Measurements from ENCODE around the gene MAPK14. TPM values are rescaled to one million over a fixed set of nuclear protein-coding genes. Genes with fewer than 3 reads are reported as not detected.
A peak's percentile ranks its signal among the peaks of the same experiment; 100 is the strongest.
"Not testable (repeated sequence)": the region's sequence is repeated elsewhere in the genome, so short reads cannot be mapped to it uniquely, and the experiment has no call there.

The MAPK14 gene
- 38.4 and 44.7 TPM in 2 replicates for total RNA-seq

DNA sequence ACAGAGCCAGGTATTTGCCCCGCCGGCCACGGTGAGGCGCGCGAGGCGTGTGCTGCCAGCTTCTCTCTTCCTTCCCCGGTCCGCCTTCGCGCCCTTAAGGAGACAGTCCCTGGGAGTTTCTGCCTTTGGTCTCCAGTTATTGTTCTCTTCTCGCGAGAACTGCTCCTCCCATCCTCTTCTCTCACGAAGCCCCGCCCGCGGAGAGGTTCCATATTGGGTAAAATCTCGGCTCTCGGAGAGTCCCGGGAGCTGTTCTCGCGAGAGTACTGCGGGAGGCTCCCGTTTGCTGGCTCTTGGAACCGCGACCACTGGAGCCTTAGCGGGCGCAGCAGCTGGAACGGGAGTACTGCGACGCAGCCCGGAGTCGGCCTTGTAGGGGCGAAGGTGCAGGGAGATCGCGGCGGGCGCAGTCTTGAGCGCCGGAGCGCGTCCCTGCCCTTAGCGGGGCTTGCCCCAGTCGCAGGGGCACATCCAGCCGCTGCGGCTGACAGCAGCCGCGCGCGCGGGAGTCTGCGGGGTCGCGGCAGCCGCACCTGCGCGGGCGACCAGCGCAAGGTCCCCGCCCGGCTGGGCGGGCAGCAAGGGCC is at the start of gene MAPK14:
Gene MAPK14 (plus strand): TSS at position 308 of the 587 bp plus-strand sequence. CDS start 350 bp downstream, outside the sequence.
- FAIRE-seq (no peak), DNase-seq (ENCODE audit: low read depth) (peak; percentile 99)
- TF ChIP-seq, protein P1, sequence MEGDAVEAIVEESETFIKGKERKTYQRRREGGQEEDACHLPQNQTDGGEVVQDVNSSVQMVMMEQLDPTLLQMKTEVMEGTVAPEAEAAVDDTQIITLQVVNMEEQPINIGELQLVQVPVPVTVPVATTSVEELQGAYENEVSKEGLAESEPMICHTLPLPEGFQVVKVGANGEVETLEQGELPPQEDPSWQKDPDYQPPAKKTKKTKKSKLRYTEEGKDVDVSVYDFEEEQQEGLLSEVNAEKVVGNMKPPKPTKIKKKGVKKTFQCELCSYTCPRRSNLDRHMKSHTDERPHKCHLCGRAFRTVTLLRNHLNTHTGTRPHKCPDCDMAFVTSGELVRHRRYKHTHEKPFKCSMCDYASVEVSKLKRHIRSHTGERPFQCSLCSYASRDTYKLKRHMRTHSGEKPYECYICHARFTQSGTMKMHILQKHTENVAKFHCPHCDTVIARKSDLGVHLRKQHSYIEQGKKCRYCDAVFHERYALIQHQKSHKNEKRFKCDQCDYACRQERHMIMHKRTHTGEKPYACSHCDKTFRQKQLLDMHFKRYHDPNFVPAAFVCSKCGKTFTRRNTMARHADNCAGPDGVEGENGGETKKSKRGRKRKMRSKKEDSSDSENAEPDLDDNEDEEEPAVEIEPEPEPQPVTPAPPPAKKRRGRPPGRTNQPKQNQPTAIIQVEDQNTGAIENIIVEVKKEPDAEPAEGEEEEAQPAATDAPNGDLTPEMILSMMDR (IDR thresholded peaks at IDR 0.05; ENCODE audit: insufficient read depth, low read length, severe bottlenecking), result peak; percentile 93
- Histone ChIP-seq H3K27me3 (ENCODE audit: control insufficient read depth, insufficient read depth, low read length) (no peaks in the 10 kb centered on the region), H3K4me3 (ENCODE audit: low read depth, low read length) (peak within 1 kb of the TSS; percentile 98), H3K36me3 (ENCODE audit: control insufficient read depth, insufficient read depth, low read length) (no peaks in the 10 kb centered on the region)

DNA sequence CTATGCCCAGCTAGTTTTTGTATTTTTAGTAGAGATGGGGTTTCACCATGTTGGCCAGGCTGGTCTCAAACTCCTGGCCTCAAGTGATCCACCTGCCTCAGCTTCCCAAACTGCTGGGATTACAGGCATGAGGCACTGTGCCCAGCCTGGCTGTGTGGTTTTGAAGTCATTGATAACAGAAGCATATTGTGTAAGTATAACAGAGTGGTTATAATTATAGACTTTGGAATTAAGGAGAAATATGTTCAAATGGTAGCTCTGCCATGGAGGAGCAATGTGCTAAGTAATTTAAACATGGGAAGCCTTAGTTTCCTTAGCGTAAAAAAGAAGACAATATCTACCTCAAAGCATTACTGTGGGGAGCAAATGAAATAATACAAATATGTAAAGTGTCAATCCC is 47.5 kb upstream of the MAPK14 start:
- not testable (repeated sequence) for FAIRE-seq; H3K27me3 ChIP-seq (ENCODE audit: control insufficient read depth, insufficient read depth, low read length); DNase-seq (ENCODE audit: low read depth); H3K36me3 ChIP-seq (ENCODE audit: control insufficient read depth, insufficient read depth, low read length); H3K4me3 ChIP-seq (ENCODE audit: low read depth, low read length)

DNA sequence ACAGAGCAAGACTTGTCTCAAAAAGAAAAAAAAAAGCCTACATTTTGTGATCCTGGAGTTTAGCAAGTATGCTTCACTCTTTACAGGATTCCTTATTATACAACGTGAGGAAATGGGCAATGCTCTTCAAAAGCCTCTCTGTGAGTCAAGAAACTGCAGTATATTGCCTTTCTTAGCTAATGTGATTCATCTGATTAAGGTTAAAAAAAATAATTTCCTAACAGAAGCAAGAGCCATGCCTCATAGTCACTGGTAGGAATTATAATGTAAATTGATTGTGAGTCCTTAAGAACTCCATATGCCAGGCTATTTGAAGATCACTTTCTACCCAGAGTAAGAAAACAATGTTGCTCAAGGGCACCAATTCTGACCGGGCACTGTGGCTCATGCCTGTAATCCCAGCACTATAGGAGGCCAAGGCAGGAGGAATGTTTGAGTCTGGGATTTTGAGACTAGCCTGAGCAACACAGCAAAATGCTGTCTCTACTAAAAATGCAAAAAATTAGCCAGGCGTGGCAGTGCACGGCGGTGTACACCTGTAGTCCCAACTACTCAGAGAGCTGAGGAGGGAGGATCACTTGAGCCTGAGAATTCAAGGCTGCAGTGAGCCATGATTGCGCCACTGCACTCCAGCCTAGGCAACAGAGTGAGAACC is 46.5 kb upstream of the MAPK14 start:
- TF ChIP-seq, protein P1 (IDR thresholded peaks at IDR 0.05; ENCODE audit: insufficient read depth, low read length, severe bottlenecking), result no peak
- peak; percentile 15 for DNase-seq (ENCODE audit: low read depth)
- no peak overlapping the region for H3K4me3 ChIP-seq (ENCODE audit: low read depth, low read length)
- peaks cover 2% of the 10 kb centered on the region for H3K27me3 ChIP-seq (ENCODE audit: control insufficient read depth, insufficient read depth, low read length)
- no peaks in the 10 kb centered on the region for H3K36me3 ChIP-seq (ENCODE audit: control insufficient read depth, insufficient read depth, low read length)
- no peak for FAIRE-seq

DNA sequence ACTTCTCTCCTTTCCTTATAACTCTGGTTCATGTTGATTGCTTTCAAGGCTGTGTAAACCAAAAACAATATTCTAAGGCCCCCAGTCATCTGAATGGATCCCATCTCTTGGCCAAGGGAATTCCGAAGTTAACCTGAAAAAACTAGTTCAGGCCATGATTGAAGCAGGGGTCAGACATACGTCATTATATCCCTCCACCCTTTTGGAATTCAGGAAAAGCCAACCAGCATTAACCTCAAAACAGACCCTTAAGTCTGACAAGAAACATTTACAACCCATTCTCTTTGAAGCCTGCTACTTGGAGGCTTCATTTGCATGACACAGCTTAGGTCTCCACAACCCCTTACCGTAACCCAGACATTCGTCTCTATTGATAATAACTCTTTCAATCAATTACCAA is 42.9 kb upstream of the MAPK14 start:
- Histone ChIP-seq H3K27me3 (ENCODE audit: control insufficient read depth, insufficient read depth, low read length) (peaks cover 2% of the 10 kb centered on the region), H3K4me3 (ENCODE audit: low read depth, low read length) (no peak overlapping the region), H3K36me3 (ENCODE audit: control insufficient read depth, insufficient read depth, low read length) (no peaks in the 10 kb centered on the region)
- no peak for FAIRE-seq
- DNase-seq (ENCODE audit: low read depth), result no peak
- TF ChIP-seq, protein P1 (IDR thresholded peaks at IDR 0.05; ENCODE audit: insufficient read depth, low read length, severe bottlenecking), result no peak

DNA sequence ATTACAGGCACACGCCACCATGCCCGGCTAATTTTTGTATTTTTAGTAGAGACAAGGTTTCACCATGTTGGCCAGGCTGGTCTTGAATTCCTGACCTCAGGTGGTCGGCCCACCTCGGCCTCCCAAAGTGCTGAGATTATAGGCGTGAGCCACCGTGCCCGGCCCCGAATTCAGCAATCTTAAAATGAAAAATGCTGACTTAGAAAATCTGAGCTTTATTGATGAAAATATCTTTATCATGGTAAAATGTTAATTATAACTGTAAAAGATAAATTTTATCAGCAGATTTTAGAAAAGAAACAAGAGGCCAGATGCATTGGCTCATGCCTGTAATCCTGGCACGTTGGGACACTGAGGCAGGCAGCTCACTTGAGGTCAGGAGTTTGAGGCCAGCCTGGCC is 39.6 kb upstream of the MAPK14 start:
- not testable (repeated sequence) for H3K4me3 ChIP-seq (ENCODE audit: low read depth, low read length); H3K27me3 ChIP-seq (ENCODE audit: control insufficient read depth, insufficient read depth, low read length); H3K36me3 ChIP-seq (ENCODE audit: control insufficient read depth, insufficient read depth, low read length); DNase-seq (ENCODE audit: low read depth); FAIRE-seq

DNA sequence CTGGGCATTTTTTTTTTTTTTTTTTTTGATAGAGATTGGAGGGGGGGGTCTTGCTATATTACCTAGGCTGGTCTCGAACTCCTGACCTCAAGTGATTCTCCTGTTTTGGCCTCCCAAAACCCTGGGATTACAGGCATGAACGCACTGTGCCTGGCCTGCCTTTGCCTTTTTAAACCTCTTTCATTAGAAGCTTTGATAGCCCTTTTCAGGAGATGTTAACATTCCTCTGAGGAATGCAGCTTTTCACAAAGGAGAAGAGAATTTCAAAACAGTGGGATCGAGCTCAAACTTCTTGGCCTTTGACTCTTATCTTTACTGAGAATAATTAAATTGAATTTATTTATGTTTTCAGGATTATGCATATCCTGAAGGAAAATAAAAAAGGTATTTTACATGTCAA is 34.5 kb upstream of the MAPK14 start:
- no peak for FAIRE-seq
- Histone ChIP-seq H3K36me3 (ENCODE audit: control insufficient read depth, insufficient read depth, low read length) (no peaks in the 10 kb centered on the region), H3K4me3 (ENCODE audit: low read depth, low read length) (no peak overlapping the region), H3K27me3 (ENCODE audit: control insufficient read depth, insufficient read depth, low read length) (peaks cover 1% of the 10 kb centered on the region)
- TF ChIP-seq, protein P1 (IDR thresholded peaks at IDR 0.05; ENCODE audit: insufficient read depth, low read length, severe bottlenecking), result no peak
- no peak for DNase-seq (ENCODE audit: low read depth)

DNA sequence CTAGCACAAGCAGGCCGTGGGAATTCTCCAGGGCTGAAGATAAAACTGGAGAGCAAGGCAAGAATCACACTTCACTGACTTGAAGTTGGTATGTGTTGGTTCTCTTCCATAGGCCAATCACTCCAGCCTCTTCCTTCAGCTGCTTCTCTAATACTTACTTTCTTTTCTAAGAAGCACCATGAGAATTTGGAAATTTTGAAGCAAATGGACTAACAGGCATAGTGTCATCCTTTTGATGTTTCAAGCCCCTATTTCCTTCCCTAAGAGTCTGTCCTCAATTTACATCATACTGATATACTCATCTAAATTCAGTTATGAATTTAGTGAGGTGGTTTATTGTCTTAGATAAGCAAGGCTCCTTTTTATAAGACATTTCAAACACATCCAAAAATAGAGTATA is 27.2 kb upstream of the MAPK14 start:
- FAIRE-seq (no peak), DNase-seq (ENCODE audit: low read depth) (no peak)
- H3K27me3 ChIP-seq (ENCODE audit: control insufficient read depth, insufficient read depth, low read length), result peaks cover 1% of the 10 kb centered on the region
- H3K4me3 ChIP-seq (ENCODE audit: low read depth, low read length), result no peak overlapping the region
- TF ChIP-seq, protein P1 (IDR thresholded peaks at IDR 0.05; ENCODE audit: insufficient read depth, low read length, severe bottlenecking), result no peak
- H3K36me3 ChIP-seq (ENCODE audit: control insufficient read depth, insufficient read depth, low read length), result no peaks in the 10 kb centered on the region
